ENCODE results near the gene ZBTB7C. TPM values are rescaled to one million over a fixed set of nuclear protein-coding genes. Genes with fewer than 3 reads are reported as not detected.

ZBTB7C gene
- total and polyA plus RNA-seq, 9 of the 15 experiments (the other 6 are each of a cell fraction or from before 2014, with no cell fraction given), result not detected

GRCh38 chr18:47981320-47981719 is 427.9 kb downstream of the ZBTB7C start:
- Histone ChIP-seq H3K27ac (ENCODE audit: extremely low read depth, low read depth, low read length) (no peak overlapping the region), H3K36me3 (ENCODE audit: control insufficient read depth, insufficient read depth, low read length) (no peaks in the 10 kb centered on the region), H3K9me1 (ENCODE audit: control insufficient read depth, insufficient read depth, low read length) (no peaks in the 10 kb centered on the region), H3K4me3 (no peak overlapping the region), H3K4me2 (ENCODE audit: insufficient read depth, low read length) (no peak overlapping the region), H2AFZ (ENCODE audit: low read depth, low read length) (no peak overlapping the region), H3K79me2 (ENCODE audit: control insufficient read depth, insufficient read depth, low read length) (no peaks in the 10 kb centered on the region), H3K9ac (ENCODE audit: insufficient read depth in 1 of 2, low read depth in 2 of 2, low read length in 2 of 2) (no peak overlapping the region), H4K20me1 (replicated peaks; ENCODE audit: control insufficient read depth, insufficient read depth, low read length) (no peaks in the 10 kb centered on the region), H3K27me3 (ENCODE audit: control insufficient read depth in 2 of 2, insufficient read depth in 2 of 2, low read length in 2 of 2) (no peaks in the 10 kb centered on the region; a peak in 1 of 5 replicates), H3K9me3 (replicated peaks; ENCODE audit: control insufficient read depth, insufficient read depth, low read depth, low read length) (no peaks in the 10 kb centered on the region), H3K4me1 (replicated peaks in 1 of 2; ENCODE audit: control insufficient read depth in 2 of 2, insufficient read depth in 2 of 2, low read length in 2 of 2) (no peaks in the 10 kb centered on the region)
- BruUV-seq (replicated peaks), result no TSS peak
- DNase-seq (ENCODE audit: extremely low read depth in 1 of 4, low spot score in 3 of 4) (no peak), ATAC-seq (no peak), FAIRE-seq (no peak)
- ChIA-PET CTCF (ENCODE audit: low intra/inter-chr PET ratio) (no interaction called here), POLR2A (no interaction called here)
- intact Hi-C loops (cut with micrococcal nuclease), result no loop called here
- in situ Hi-C loops (cut with MboI), result no loop called here
- 21% methylated on average over 3 of the region's 3 CpGs for WGBS (ENCODE audit: insufficient coverage, low coverage, missing lambda C conversion rate)
- TF ChIP-seq THRAP3 (IDR thresholded peaks at IDR 0.05; ENCODE audit: borderline replicate concordance) (no peak), FOXA1 (IDR thresholded peaks at IDR 0.05; ENCODE audit: borderline replicate concordance) (no peak), NR2F6 (CRISPR knock-in tag; IDR thresholded peaks at IDR 0.05) (no peak), NEUROD1 (IDR thresholded peaks at IDR 0.05; ENCODE audit: borderline replicate concordance, low read depth, low read length, partially characterized antibody) (no peak), RBM14 (IDR thresholded peaks at IDR 0.05; ENCODE audit: borderline replicate concordance, insufficient read depth, low read depth, low read length) (no peak), SAFB2 (IDR thresholded peaks at IDR 0.05; ENCODE audit: borderline replicate concordance, low read depth, low read length, severe bottlenecking) (no peak), CEBPG (CRISPR knock-in tag; IDR thresholded peaks at IDR 0.05) (no peak), CEBPG (tag; conservative IDR thresholded peaks at IDR 0.05 in 1 of 2, IDR thresholded peaks at IDR 0.05 in 1 of 2) (no peak), ILF3 (IDR thresholded peaks at IDR 0.05; ENCODE audit: borderline replicate concordance) (no peak), E2F5 (CRISPR knock-in tag; IDR thresholded peaks at IDR 0.05) (no peak), OTX1 (CRISPR knock-in tag; IDR thresholded peaks at IDR 0.05) (no peak), ZNF143 (CRISPR knock-in tag; IDR thresholded peaks at IDR 0.05) (no peak), IRF1 (CRISPR knock-in tag; IDR thresholded peaks at IDR 0.05; ENCODE audit: borderline replicate concordance) (no peak), ZNF134 (CRISPR knock-in tag; conservative IDR thresholded peaks at IDR 0.05) (no peak), ZBTB33 (CRISPR knock-in tag; IDR thresholded peaks at IDR 0.05) (no peak)

Data from K562 (cell line).